ENCODE results near the gene FHL2. TPM values are rescaled to one million over a fixed set of nuclear protein-coding genes. Genes with fewer than 3 reads are reported as not detected.
"Not testable (repeated sequence)": the region's sequence is repeated elsewhere in the genome, so short reads cannot be mapped to it uniquely, and the experiment has no call there.

Gene FHL2
- total RNA-seq, 2 experiments from 2014 or later: 1.6 to 1.8 TPM

DNA sequence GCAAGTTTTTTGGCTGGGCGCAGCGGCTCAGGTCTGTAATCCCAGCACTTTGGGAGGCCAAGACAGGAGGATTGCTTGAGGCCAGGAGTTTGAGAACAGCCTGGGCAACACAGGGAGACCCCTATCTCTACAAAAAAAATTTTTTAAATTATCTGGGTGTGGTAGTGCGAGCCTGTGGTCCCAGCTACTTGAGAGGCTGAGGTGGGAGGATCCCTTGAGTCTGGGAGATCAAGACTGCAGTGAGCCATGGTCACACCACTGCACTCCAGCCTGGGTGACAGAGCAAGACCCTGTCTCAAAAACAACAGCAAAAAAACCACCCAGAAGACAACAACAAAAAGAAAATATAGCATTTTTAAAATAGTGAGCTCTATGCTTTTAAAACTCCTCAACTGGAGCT, 71.6 kb downstream of the FHL2 start:
- H3K27me3 Mint-ChIP-seq (ENCODE audit: low read depth); DNase-seq; H3K9me3 Mint-ChIP-seq; CTCF ChIA-PET; H3K4me3 Mint-ChIP-seq; H3K36me3 Mint-ChIP-seq (ENCODE audit: low read depth); H3K27ac Mint-ChIP-seq: not testable (repeated sequence)
- H3K4me1 Mint-ChIP-seq (ENCODE audit: low read depth): peaks cover 63% of the 10 kb centered on the region
- intact Hi-C loops (cut with micrococcal nuclease): loop anchor here (5.0 kb wide), 1 partner anchor 290 kb away; the partner anchor contains the start of gene MRPS9

DNA sequence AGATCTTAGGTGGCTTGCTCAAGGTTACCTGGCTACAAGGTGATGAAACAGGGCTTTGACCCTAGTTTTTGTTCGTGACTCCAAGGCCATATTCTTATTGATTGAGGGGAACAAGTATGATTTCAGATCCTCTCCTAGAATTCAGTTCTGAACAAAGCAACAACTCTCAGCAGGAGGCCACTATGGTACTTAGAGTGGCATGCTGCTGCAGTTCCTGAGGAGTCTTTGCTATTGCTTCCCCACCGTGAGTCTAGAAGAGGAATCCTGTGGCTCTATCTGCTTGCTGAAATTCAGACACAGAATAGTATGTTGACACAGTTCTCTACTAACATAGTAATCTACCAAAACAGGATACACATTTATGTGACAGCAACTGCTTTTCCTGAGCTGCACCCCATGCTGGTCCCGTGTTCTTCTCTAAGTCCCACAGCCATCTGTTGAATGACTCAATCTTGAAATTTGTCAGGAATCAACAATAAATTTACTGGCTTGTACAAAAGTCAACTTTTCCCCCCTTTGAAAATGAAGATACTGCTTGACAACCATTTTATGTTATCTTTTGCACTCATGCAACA, 73.4 kb downstream of the FHL2 start:
- intact Hi-C loops (cut with micrococcal nuclease): loop anchor here (5.0 kb wide), 1 partner anchor 288 kb away; the partner anchor contains the start of gene MRPS9
- no peak overlapping the region for H3K4me3 Mint-ChIP-seq
- H3K27me3 Mint-ChIP-seq (ENCODE audit: low read depth): no peaks in the 10 kb centered on the region
- H3K27ac Mint-ChIP-seq: no peak overlapping the region
- CTCF ChIA-PET: interaction anchor here (1.0 kb wide), 1 partner anchor 37 kb away, joined by 3 read pairs; no protein-coding TSS in a partner anchor
- DNase-seq: no peak
- H3K4me1 Mint-ChIP-seq (ENCODE audit: low read depth): peaks cover 61% of the 10 kb centered on the region
- peaks cover 6% of the 10 kb centered on the region for H3K36me3 Mint-ChIP-seq (ENCODE audit: low read depth)
- H3K9me3 Mint-ChIP-seq: no peaks in the 10 kb centered on the region

DNA sequence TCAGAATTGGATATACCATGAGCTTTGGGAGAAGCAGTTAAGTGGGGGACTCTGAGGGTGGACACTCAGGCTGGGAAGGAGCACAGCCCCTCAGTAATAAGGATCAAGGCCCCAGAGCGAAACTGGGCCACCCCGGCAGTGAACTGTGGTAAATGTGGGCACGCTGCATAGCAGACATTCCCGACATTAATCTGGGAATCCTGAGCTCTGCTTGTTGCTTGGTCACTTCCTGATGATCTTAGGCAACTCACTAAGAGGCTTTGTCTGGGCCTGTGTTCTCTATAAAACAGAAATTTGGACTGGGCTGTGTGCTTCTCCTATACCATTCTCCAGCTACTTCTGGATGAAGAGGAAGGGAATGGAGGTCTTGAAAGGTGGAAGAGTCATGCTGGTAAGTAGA, 74.1 kb downstream of the FHL2 start:
- Mint-ChIP-seq H3K36me3 (ENCODE audit: low read depth) (peaks cover 6% of the 10 kb centered on the region), H3K27ac (no peak overlapping the region), H3K4me1 (ENCODE audit: low read depth) (peaks cover 58% of the 10 kb centered on the region), H3K9me3 (no peaks in the 10 kb centered on the region), H3K27me3 (ENCODE audit: low read depth) (no peaks in the 10 kb centered on the region), H3K4me3 (no peak overlapping the region)
- intact Hi-C loops (cut with micrococcal nuclease): loop anchor here (5.0 kb wide), 1 partner anchor 287 kb away; the partner anchor contains the start of gene MRPS9
- CTCF ChIA-PET: interaction anchor here (1.0 kb wide), 1 partner anchor 37 kb away, joined by 3 read pairs; no protein-coding TSS in a partner anchor
- no peak for DNase-seq

DNA sequence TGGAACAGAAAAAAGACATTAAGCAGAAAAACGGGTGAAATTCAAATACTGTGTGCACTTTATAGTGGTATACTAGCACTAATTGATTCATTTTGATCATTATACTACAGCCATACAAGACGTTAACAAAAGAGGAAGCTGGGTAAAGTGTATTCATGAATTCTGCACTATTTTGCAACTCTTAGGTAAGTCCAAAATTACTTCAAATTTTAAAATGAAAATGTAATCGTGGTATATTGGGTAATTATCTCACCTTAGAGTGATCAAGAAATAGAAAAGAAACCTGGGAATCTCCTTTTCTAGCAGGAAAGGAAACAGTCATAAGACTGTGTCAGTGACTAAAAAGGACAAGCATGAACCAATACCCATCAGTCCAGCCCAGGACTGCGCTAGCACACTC, 74.8 kb downstream of the FHL2 start:
- Mint-ChIP-seq H3K9me3 (no peaks in the 10 kb centered on the region), H3K27me3 (ENCODE audit: low read depth) (no peaks in the 10 kb centered on the region), H3K27ac (no peak overlapping the region), H3K4me1 (ENCODE audit: low read depth) (peaks cover 58% of the 10 kb centered on the region), H3K36me3 (ENCODE audit: low read depth) (peaks cover 6% of the 10 kb centered on the region), H3K4me3 (no peak overlapping the region)
- intact Hi-C loops (cut with micrococcal nuclease): no loop called here
- DNase-seq: no peak
- CTCF ChIA-PET: interaction anchor here (1.0 kb wide), 1 partner anchor 36 kb away, joined by 3 read pairs; no protein-coding TSS in a partner anchor

DNA sequence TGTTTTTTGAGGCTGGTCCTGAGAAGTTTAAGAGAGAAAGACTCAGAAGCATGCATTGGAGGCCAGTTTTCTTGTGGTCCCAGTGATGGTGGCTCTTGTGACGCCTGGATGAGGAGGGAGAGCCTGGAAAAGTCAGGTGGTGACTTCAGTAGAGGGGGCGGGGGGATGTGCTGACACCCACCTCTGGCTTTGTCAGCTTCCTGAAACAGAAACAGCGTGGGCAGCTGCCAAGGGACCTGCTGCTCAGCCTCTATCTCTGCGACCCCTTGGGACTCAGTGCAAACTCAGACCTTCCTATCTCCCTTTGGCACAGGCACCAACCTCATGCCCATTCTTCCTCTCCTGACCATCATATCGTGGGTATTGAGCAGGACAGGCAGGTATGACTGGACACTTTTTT, 75.7 kb downstream of the FHL2 start:
- Mint-ChIP-seq H3K27me3 (ENCODE audit: low read depth) (no peaks in the 10 kb centered on the region), H3K4me3 (no peak overlapping the region), H3K9me3 (no peaks in the 10 kb centered on the region), H3K36me3 (ENCODE audit: low read depth) (peaks cover 4% of the 10 kb centered on the region), H3K27ac (no peak overlapping the region), H3K4me1 (ENCODE audit: low read depth) (peaks cover 57% of the 10 kb centered on the region)
- intact Hi-C loops (cut with micrococcal nuclease): no loop called here
- DNase-seq: no peak
- CTCF ChIA-PET: interaction anchor here (0.7 to 2.1 kb wide), 5 partner anchors 28 to 198 kb away, joined by 3 to 6 read pairs (median 3); no protein-coding TSS in a partner anchor

DNA sequence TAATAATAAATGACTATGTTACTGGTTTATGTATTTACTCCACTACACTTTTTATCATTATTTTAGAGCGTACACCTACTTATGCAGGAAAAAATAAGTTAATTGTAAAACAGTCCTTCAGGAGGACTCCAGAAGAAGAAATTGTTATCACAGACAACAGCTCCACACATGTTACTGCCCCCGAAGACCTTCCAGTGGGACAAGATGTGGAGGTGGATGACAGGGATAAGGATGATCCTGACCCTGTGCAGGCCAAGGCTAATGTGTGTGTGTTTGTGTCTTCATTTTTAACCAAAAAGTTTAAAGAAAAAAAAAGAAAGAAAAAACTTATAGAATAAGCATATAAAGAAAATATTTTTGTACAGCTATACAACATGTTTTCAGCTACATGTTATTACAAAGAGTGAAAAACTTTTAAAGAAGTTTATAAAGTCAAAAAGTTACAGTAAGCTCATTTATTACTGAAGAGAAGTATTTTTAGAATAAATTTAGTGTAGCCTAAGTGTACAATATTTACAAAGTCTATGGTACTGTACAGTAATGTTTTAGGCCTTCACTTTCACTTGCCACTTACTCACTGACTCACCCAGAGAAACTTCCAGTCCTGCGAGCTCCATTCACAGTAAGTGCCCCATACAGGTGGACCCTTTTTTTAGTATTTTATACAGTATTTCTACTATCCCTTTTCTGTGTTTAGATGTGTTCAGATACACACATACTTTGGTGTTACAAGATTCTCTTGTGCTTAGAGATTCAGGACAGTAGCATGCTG, 76.8 kb downstream of the FHL2 start:
- intact Hi-C loops (cut with micrococcal nuclease): no loop called here
- Mint-ChIP-seq H3K4me1 (ENCODE audit: low read depth) (peaks cover 54% of the 10 kb centered on the region), H3K9me3 (no peaks in the 10 kb centered on the region), H3K27ac (no peak overlapping the region), H3K4me3 (no peak overlapping the region), H3K27me3 (ENCODE audit: low read depth) (no peaks in the 10 kb centered on the region), H3K36me3 (ENCODE audit: low read depth) (peaks cover 4% of the 10 kb centered on the region)
- no peak for DNase-seq
- CTCF ChIA-PET: interaction anchor here (0.7 to 2.1 kb wide), 5 partner anchors 11 to 199 kb away, joined by 3 to 6 read pairs (median 3); no protein-coding TSS in a partner anchor

DNA sequence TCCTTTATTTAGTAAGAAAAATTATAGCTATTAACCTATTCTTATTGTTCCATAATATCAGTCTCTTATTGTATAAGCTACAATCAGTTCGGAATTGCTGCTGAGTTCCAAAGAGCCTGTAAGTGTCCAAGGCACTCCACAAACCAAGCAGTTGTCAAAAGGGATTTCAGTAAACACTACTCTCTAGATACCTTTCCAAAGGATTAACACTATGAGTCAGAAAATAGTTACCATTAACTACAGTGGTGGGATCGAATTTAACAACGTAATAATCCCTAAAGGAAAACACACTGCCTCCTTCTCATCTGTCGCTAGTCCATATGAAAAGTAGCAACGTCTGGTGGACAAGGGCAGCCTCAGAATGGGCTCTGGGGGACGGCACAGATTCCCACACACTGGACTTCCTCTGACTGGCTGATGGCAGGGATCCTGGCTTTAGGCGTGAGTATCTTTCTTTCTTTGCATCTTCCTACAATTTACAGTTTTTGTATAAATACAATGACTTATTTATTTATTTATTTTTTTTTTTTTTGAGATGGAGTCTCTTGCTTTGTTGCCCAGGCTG, 78.1 kb downstream of the FHL2 start:
- CTCF ChIA-PET: no interaction called here
- Mint-ChIP-seq H3K27me3 (ENCODE audit: low read depth) (no peaks in the 10 kb centered on the region), H3K27ac (no peak overlapping the region), H3K9me3 (no peaks in the 10 kb centered on the region), H3K36me3 (ENCODE audit: low read depth) (peaks cover 6% of the 10 kb centered on the region), H3K4me1 (ENCODE audit: low read depth) (peaks cover 47% of the 10 kb centered on the region), H3K4me3 (no peak overlapping the region)
- intact Hi-C loops (cut with micrococcal nuclease): no loop called here
- DNase-seq: no peak

DNA sequence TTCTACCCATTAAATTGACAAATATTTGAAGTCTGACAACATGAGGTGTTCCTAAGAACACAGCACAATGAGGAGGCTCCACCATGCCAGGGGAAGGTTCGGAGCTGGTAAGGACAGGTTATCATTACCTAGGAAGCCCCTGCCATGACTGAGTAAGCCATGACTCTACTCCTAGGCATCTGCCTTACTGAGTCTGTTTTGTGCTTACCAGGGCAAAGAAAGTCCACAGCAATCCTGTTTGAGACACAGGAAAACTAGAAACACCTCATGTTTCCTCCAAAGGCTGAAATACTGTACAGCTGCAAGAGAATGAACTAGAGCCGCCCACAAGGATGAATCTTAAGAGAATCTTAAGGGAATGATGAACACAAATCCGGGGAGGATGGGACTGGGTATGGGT, 80.9 kb downstream of the FHL2 start:
- intact Hi-C loops (cut with micrococcal nuclease): no loop called here
- Mint-ChIP-seq H3K4me3 (no peak overlapping the region), H3K4me1 (ENCODE audit: low read depth) (peaks cover 23% of the 10 kb centered on the region), H3K27ac (no peak overlapping the region), H3K27me3 (ENCODE audit: low read depth) (no peaks in the 10 kb centered on the region), H3K9me3 (no peaks in the 10 kb centered on the region), H3K36me3 (ENCODE audit: low read depth) (peaks cover 5% of the 10 kb centered on the region)
- no peak for DNase-seq
- CTCF ChIA-PET: interaction anchor here (1.4 kb wide), 1 partner anchor 30 kb away, joined by 4 read pairs; no protein-coding TSS in a partner anchor

GRCh38 chr2:105315314-105315713, 83.5 kb downstream of the FHL2 start:
- peaks cover 2% of the 10 kb centered on the region for H3K36me3 Mint-ChIP-seq (ENCODE audit: low read depth)
- DNase-seq: no peak
- intact Hi-C loops (cut with micrococcal nuclease): no loop called here
- no peaks in the 10 kb centered on the region for H3K9me3 Mint-ChIP-seq
- peaks cover 13% of the 10 kb centered on the region for H3K4me1 Mint-ChIP-seq (ENCODE audit: low read depth)
- no peak overlapping the region for H3K27ac Mint-ChIP-seq
- CTCF ChIA-PET: no interaction called here
- no peaks in the 10 kb centered on the region for H3K27me3 Mint-ChIP-seq (ENCODE audit: low read depth)
- no peak overlapping the region for H3K4me3 Mint-ChIP-seq

GRCh38 chr2:105313877-105314276, 85.0 kb downstream of the FHL2 start:
- Mint-ChIP-seq H3K4me3 (no peak overlapping the region), H3K36me3 (ENCODE audit: low read depth) (peaks cover 2% of the 10 kb centered on the region), H3K27ac (no peak overlapping the region), H3K4me1 (ENCODE audit: low read depth) (peaks cover 14% of the 10 kb centered on the region), H3K9me3 (no peaks in the 10 kb centered on the region), H3K27me3 (ENCODE audit: low read depth) (no peaks in the 10 kb centered on the region)
- CTCF ChIA-PET: interaction anchor here (0.6 kb wide), 1 partner anchor 912 kb away, joined by 3 read pairs; no protein-coding TSS in a partner anchor
- DNase-seq: no peak
- intact Hi-C loops (cut with micrococcal nuclease): no loop called here

All from activated naive CD4-positive, alpha-beta T cell treated with anti-CD3 and anti-CD28 coated beads for 36 hours (primary cell).